GM18499 (cell line): Measurements from ENCODE around the gene RFTN1.

Experiments used
- ATAC-seq: cut with Tn5 transposase; IDR thresholded peaks from one replicate; pipeline ENCODE4 v1.9.1; 2021; ENCODE audit warnings: moderate number of reproducible peaks; ENCODE audit not compliant: insufficient read depth, unreplicated experiment

RFTN1 gene

GRCh38 chr3:16508243-16508578 lies 5.3 kb downstream of the RFTN1 start:
- ATAC-seq: no peak

GRCh38 chr3:16507578-16508242 lies 5.8 kb downstream of the RFTN1 start:
- ATAC-seq: no peak

GRCh38 chr3:16506884-16507577 lies 6.5 kb downstream of the RFTN1 start:
- no peak for ATAC-seq

GRCh38 chr3:16506451-16506850 lies 7.0 kb downstream of the RFTN1 start:
- no peak for ATAC-seq

GRCh38 chr3:16504692-16505091 lies 8.8 kb downstream of the RFTN1 start:
- ATAC-seq: no peak

- ATAC-seq: peak; percentile 89
These were observed 9.3 kb downstream of the RFTN1 start for GRCh38 chr3:16504242-16504641.

- ATAC-seq: no peak
These were observed 10.2 kb downstream of the RFTN1 start for GRCh38 chr3:16503191-16503776.

- ATAC-seq: no peak
These were observed 11.1 kb downstream of the RFTN1 start for GRCh38 chr3:16502347-16502908.

- ATAC-seq: no peak
These were observed 12.1 kb downstream of the RFTN1 start for GRCh38 chr3:16501376-16501775.

GRCh38 chr3:16500911-16501310 lies 12.6 kb downstream of the RFTN1 start:
- ATAC-seq: no peak

- no peak for ATAC-seq
These were observed 13.4 kb downstream of the RFTN1 start for GRCh38 chr3:16500093-16500492.

GRCh38 chr3:16499351-16499750 lies 14.1 kb downstream of the RFTN1 start:
- ATAC-seq: no peak

GRCh38 chr3:16498130-16498890 lies 15.2 kb downstream of the RFTN1 start:
- no peak for ATAC-seq

GRCh38 chr3:16496408-16497222 lies 16.9 kb downstream of the RFTN1 start:
- ATAC-seq: peak; percentile 58

GRCh38 chr3:16496008-16496407 lies 17.5 kb downstream of the RFTN1 start:
- peak; percentile 5 for ATAC-seq

- no peak for ATAC-seq
These were observed 18.6 kb downstream of the RFTN1 start for GRCh38 chr3:16494814-16495431.

- no peak for ATAC-seq
These were observed 19.4 kb downstream of the RFTN1 start for GRCh38 chr3:16494094-16494493.

- ATAC-seq: no peak
These were observed 23.4 kb downstream of the RFTN1 start for GRCh38 chr3:16490062-16490619.
